ENCODE results near the gene ANKRD13B. TPM values are rescaled to one million over a fixed set of nuclear protein-coding genes. Genes with fewer than 3 reads are reported as not detected.

The ANKRD13B gene
- total and polyA plus RNA-seq, 2 of the 13 experiments (the other 11 are each of a cell fraction or from before 2014, with no cell fraction given): 1.7 to 1.8 TPM

DNA sequence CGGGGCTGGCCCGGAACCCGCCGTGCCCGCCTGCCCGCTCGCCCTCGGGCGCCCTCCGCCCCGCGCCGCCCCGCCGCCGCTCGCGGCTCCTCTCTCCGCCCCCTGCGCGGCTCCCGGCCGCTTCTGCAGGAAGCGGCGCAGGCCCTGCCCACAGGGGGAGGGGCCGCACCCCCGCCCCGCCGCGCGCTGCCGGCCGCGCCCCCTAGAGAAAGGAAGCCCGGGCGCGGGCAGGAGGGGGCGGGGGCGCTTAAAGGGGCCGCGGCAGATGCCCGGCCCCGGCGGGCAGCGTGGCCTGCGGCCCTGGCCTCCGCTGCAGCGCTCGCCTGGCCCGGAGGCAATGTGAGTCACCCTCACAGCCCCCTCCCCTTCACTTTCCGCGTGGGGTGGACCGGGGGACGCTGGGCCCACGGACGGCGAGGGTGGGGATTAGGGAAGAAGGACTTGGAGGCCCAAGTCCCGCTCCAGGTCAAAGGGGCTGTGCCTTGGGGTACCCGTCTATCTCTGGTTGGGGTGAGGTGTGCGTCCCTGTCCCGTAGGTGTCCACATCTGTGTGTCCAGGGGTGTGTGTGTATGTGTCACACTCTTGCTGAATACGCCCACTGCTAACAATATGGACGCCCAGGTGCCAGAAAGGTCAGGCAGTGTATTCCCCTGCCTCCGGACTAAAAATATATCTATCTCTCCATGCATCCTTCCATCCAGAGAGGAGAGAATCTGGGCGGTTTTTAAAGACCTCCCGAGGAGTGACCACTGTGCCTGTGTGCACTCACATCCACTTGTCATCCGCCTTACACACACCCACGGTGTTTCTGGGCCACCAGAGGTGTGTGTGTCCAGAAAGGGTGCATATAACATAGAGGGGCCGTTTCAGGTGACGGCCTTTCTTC, 3.2 kb upstream of the ANKRD13B start, which contains the start of gene GIT1 (continued):
- TF ChIP-seq, protein P1, sequence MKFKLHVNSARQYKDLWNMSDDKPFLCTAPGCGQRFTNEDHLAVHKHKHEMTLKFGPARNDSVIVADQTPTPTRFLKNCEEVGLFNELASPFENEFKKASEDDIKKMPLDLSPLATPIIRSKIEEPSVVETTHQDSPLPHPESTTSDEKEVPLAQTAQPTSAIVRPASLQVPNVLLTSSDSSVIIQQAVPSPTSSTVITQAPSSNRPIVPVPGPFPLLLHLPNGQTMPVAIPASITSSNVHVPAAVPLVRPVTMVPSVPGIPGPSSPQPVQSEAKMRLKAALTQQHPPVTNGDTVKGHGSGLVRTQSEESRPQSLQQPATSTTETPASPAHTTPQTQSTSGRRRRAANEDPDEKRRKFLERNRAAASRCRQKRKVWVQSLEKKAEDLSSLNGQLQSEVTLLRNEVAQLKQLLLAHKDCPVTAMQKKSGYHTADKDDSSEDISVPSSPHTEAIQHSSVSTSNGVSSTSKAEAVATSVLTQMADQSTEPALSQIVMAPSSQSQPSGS (CRISPR knock-in tag; IDR thresholded peaks at IDR 0.05): no peak
- TF ChIP-seq ZNF350 (CRISPR knock-in tag; IDR thresholded peaks at IDR 0.05; ENCODE audit: borderline replicate concordance, low read depth): 0 out of 2 replicates have a peak, but pooled peaks have one; percentile 13
- TF ChIP-seq, protein P2, sequence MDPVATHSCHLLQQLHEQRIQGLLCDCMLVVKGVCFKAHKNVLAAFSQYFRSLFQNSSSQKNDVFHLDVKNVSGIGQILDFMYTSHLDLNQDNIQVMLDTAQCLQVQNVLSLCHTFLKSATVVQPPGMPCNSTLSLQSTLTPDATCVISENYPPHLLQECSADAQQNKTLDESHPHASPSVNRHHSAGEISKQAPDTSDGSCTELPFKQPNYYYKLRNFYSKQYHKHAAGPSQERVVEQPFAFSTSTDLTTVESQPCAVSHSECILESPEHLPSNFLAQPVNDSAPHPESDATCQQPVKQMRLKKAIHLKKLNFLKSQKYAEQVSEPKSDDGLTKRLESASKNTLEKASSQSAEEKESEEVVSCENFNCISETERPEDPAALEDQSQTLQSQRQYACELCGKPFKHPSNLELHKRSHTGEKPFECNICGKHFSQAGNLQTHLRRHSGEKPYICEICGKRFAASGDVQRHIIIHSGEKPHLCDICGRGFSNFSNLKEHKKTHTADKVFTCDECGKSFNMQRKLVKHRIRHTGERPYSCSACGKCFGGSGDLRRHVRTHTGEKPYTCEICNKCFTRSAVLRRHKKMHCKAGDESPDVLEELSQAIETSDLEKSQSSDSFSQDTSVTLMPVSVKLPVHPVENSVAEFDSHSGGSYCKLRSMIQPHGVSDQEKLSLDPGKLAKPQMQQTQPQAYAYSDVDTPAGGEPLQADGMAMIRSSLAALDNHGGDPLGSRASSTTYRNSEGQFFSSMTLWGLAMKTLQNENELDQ (CRISPR knock-in tag; IDR thresholded peaks at IDR 0.05; ENCODE audit: borderline replicate concordance): no peak
- TF ChIP-seq, protein P3, sequence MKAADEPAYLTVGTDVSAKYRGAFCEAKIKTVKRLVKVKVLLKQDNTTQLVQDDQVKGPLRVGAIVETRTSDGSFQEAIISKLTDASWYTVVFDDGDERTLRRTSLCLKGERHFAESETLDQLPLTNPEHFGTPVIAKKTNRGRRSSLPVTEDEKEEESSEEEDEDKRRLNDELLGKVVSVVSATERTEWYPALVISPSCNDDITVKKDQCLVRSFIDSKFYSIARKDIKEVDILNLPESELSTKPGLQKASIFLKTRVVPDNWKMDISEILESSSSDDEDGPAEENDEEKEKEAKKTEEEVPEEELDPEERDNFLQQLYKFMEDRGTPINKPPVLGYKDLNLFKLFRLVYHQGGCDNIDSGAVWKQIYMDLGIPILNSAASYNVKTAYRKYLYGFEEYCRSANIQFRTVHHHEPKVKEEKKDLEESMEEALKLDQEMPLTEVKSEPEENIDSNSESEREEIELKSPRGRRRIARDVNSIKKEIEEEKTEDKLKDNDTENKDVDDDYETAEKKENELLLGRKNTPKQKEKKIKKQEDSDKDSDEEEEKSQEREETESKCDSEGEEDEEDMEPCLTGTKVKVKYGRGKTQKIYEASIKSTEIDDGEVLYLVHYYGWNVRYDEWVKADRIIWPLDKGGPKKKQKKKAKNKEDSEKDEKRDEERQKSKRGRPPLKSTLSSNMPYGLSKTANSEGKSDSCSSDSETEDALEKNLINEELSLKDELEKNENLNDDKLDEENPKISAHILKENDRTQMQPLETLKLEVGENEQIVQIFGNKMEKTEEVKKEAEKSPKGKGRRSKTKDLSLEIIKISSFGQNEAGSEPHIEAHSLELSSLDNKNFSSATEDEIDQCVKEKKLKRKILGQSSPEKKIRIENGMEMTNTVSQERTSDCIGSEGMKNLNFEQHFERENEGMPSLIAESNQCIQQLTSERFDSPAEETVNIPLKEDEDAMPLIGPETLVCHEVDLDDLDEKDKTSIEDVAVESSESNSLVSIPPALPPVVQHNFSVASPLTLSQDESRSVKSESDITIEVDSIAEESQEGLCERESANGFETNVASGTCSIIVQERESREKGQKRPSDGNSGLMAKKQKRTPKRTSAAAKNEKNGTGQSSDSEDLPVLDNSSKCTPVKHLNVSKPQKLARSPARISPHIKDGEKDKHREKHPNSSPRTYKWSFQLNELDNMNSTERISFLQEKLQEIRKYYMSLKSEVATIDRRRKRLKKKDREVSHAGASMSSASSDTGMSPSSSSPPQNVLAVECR (CRISPR knock-in tag; IDR thresholded peaks at IDR 0.05; ENCODE audit: borderline replicate concordance): peak; percentile 30; the same call in 1 of the 2 replicates
- TF ChIP-seq SP2 (CRISPR knock-in tag; IDR thresholded peaks at IDR 0.05): no peak
- TF ChIP-seq, protein P4, sequence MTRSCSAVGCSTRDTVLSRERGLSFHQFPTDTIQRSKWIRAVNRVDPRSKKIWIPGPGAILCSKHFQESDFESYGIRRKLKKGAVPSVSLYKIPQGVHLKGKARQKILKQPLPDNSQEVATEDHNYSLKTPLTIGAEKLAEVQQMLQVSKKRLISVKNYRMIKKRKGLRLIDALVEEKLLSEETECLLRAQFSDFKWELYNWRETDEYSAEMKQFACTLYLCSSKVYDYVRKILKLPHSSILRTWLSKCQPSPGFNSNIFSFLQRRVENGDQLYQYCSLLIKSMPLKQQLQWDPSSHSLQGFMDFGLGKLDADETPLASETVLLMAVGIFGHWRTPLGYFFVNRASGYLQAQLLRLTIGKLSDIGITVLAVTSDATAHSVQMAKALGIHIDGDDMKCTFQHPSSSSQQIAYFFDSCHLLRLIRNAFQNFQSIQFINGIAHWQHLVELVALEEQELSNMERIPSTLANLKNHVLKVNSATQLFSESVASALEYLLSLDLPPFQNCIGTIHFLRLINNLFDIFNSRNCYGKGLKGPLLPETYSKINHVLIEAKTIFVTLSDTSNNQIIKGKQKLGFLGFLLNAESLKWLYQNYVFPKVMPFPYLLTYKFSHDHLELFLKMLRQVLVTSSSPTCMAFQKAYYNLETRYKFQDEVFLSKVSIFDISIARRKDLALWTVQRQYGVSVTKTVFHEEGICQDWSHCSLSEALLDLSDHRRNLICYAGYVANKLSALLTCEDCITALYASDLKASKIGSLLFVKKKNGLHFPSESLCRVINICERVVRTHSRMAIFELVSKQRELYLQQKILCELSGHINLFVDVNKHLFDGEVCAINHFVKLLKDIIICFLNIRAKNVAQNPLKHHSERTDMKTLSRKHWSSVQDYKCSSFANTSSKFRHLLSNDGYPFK (CRISPR knock-in tag; IDR thresholded peaks at IDR 0.05; ENCODE audit: borderline replicate concordance): no peak
- TF ChIP-seq GLI4 (CRISPR knock-in tag; IDR thresholded peaks at IDR 0.05; ENCODE audit: borderline replicate concordance): no peak; the same call in 1 of the 2 replicates
- TF ChIP-seq IKZF4 (CRISPR knock-in tag; IDR thresholded peaks at IDR 0.05; ENCODE audit: borderline replicate concordance, low read depth, not compliant biosample characterization): no peak
- no peak for TF ChIP-seq MBD4 (IDR thresholded peaks at IDR 0.05; ENCODE audit: borderline replicate concordance, low read length)
- no peak for TF ChIP-seq SMC3 (IDR thresholded peaks at IDR 0.05; ENCODE audit: low read length)
- no peak for TF ChIP-seq ZNF552 (CRISPR knock-in tag; IDR thresholded peaks at IDR 0.05; ENCODE audit: borderline replicate concordance)
- peak; percentile 66; the same call in 1 of the 2 replicates for TF ChIP-seq ZBTB7A (CRISPR knock-in tag; IDR thresholded peaks at IDR 0.05)
- TF ChIP-seq SMARCE1 (IDR thresholded peaks at IDR 0.05; ENCODE audit: borderline replicate concordance): no peak
- peak; percentile 34; the same call in 1 of the 2 replicates for TF ChIP-seq RBFOX2 (IDR thresholded peaks at IDR 0.05; ENCODE audit: low read depth, low read length)
- no peak for TF ChIP-seq HOXD1 (CRISPR knock-in tag; IDR thresholded peaks at IDR 0.05)
- TF ChIP-seq AGO2 (optimal IDR thresholded peaks at IDR 0.05; ENCODE audit: low read depth, low read length): no peak
- TF ChIP-seq KDM6A (CRISPR knock-in tag; IDR thresholded peaks at IDR 0.05; ENCODE audit: low read depth): no peak

Measured in HepG2 (cell line).